Measurements from ENCODE around the gene USP3. TPM values are rescaled to one million over a fixed set of nuclear protein-coding genes. Genes with fewer than 3 reads are reported as not detected.
"Not testable (repeated sequence)": the region's sequence is repeated elsewhere in the genome, so short reads cannot be mapped to it uniquely, and the experiment has no call there.

Gene USP3
- total RNA-seq, 1 donor from 2014 or later, result 17.2 TPM

DNA sequence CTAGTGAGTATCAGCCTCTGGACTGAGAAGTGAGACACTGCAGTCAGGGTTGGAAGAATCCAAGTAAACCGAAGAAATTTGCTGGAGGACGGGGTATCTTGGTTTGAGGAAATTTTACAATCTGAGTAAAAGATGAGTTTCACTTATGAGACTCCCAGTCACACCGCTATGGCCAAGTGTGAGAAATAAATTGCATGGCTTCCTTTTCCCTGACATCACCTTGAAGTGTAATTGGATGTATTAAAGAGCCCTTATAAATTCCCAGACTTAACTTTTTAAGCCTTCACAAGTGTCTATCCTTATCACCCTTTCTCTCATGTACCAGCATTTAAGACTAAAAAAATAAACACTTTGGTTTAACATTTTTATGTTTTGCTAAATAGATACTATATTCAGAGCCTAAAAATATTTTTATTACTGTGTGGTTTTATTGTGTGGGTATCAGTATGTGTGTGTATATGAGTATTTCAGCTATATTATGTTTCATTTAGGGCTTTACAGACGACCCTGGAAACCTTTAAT lies 23.8 kb downstream of the USP3 start:
- no peaks in the 10 kb centered on the region for H3K27me3 ChIP-seq (ENCODE audit: low read depth)
- no peak for DNase-seq
- no peaks in the 10 kb centered on the region for H3K9me3 ChIP-seq (replicated peaks)
- peaks cover 43% of the 10 kb centered on the region for H3K4me1 ChIP-seq
- no peak overlapping the region for H3K4me3 ChIP-seq
- TF ChIP-seq, protein P1, sequence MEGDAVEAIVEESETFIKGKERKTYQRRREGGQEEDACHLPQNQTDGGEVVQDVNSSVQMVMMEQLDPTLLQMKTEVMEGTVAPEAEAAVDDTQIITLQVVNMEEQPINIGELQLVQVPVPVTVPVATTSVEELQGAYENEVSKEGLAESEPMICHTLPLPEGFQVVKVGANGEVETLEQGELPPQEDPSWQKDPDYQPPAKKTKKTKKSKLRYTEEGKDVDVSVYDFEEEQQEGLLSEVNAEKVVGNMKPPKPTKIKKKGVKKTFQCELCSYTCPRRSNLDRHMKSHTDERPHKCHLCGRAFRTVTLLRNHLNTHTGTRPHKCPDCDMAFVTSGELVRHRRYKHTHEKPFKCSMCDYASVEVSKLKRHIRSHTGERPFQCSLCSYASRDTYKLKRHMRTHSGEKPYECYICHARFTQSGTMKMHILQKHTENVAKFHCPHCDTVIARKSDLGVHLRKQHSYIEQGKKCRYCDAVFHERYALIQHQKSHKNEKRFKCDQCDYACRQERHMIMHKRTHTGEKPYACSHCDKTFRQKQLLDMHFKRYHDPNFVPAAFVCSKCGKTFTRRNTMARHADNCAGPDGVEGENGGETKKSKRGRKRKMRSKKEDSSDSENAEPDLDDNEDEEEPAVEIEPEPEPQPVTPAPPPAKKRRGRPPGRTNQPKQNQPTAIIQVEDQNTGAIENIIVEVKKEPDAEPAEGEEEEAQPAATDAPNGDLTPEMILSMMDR (IDR thresholded peaks at IDR 0.05; ENCODE audit: borderline replicate concordance), result no peak
- no peaks in the 10 kb centered on the region for H3K36me3 ChIP-seq
- H3K27ac ChIP-seq (replicated peaks), result no peak overlapping the region
- intact Hi-C loops (cut with micrococcal nuclease), result no loop called here

DNA sequence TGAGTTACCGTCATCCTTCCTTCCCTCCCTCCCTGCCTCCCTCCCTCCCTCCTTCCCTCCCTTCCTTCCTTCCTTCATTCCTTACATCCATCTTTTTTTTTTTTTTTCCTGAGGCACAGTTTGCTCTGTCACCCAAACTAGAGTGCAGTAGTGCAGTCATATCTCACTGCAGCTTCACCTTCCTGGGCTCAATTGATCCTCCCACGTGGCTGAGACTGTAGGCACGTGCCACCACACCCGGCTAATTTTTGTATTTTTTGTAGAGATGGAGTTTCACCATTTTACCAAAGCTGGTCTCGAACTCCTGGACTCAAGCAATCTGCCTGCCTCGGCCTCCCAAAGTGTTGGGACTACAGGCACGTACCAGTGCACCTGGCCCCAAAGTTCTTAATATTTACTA lies 25.8 kb downstream of the USP3 start:
- no peaks in the 10 kb centered on the region for H3K36me3 ChIP-seq
- H3K27me3 ChIP-seq (ENCODE audit: low read depth), result no peaks in the 10 kb centered on the region
- H3K9me3 ChIP-seq (replicated peaks), result no peaks in the 10 kb centered on the region
- TF ChIP-seq, protein P1 (IDR thresholded peaks at IDR 0.05; ENCODE audit: borderline replicate concordance), result no peak
- no peak overlapping the region for H3K4me3 ChIP-seq
- no peak overlapping the region for H3K27ac ChIP-seq (replicated peaks)
- intact Hi-C loops (cut with micrococcal nuclease), result no loop called here
- no peak for DNase-seq
- peaks cover 27% of the 10 kb centered on the region for H3K4me1 ChIP-seq

DNA sequence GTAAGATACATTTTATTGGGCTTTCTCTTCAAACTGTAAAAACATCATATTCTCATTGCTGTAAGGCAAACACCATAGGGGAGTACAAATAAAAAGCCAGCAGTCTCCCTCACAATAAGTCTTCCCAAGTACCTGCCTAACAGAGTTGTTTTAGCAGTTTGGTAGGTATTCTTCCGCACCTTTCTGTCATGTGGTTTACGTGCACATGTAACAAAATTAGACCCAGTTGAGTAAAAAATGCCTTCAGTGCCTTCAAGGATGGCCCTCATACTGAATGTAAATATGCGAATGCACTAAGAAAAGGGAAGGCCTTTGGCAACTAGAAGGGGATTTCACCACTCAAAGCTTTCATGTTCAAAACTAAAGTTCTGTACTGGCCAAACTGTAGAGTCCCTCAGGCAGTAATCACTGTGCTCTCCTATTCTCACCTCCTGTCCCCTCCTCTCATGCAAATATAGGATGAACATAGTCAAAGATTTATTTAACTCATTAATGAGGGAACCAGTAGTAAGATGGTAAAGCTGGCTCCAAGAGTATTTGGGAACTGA lies 26.4 kb downstream of the USP3 start:
- Histone ChIP-seq H3K27me3 (ENCODE audit: low read depth) (no peaks in the 10 kb centered on the region), H3K9me3 (replicated peaks) (no peaks in the 10 kb centered on the region), H3K4me1 (peaks cover 30% of the 10 kb centered on the region), H3K4me3 (no peak overlapping the region), H3K36me3 (no peaks in the 10 kb centered on the region), H3K27ac (replicated peaks) (no peak overlapping the region)
- no peak for DNase-seq
- intact Hi-C loops (cut with micrococcal nuclease), result no loop called here
- TF ChIP-seq, protein P1 (IDR thresholded peaks at IDR 0.05; ENCODE audit: borderline replicate concordance), result no peak

DNA sequence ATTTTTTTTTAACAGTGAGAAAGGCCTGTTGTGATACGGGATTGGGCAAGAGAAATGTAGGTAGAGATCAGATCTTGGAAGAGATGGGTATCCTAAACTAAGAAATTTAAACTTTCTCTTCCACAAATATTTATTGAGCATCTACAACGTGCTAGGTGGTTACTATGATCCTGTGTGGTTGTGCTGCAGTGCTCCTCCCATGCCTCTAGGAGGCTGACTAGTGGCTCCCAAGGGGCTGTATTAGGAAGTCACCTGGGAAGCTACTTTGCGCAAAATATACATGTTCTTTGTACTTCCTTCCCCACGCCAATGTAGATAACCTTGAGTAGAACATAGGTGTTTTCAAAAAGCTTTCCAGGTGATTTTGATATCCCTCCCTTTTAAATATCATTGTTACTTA lies 27.2 kb downstream of the USP3 start:
- Histone ChIP-seq H3K4me3 (no peak overlapping the region), H3K36me3 (no peaks in the 10 kb centered on the region), H3K27ac (replicated peaks) (no peak overlapping the region), H3K9me3 (replicated peaks) (no peaks in the 10 kb centered on the region), H3K27me3 (ENCODE audit: low read depth) (no peaks in the 10 kb centered on the region), H3K4me1 (peaks cover 24% of the 10 kb centered on the region)
- no peak for DNase-seq
- intact Hi-C loops (cut with micrococcal nuclease), result no loop called here
- TF ChIP-seq, protein P1 (IDR thresholded peaks at IDR 0.05; ENCODE audit: borderline replicate concordance), result peak; percentile 19

DNA sequence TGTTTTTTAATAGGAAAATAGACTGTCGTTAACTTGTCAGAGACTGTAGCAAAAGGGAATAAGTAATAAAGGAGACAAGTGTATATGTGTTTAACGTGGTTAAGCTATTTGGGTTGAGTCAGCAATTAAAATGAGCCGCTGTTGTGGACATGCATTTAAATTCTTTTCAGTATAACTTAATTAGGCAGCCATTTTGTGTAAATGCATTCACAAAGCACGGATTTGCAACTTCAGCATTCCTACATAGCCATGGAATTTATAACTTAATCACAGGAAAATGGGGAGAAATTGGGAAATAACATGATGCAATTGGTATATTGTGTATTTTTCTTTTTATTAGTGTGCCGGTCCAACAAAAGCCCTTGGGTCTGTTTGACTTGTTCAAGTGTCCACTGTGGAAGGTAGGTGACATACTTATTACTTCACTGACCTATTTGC lies 27.9 kb downstream of the USP3 start:
- no peaks in the 10 kb centered on the region for H3K27me3 ChIP-seq (ENCODE audit: low read depth)
- H3K4me1 ChIP-seq, result peaks cover 20% of the 10 kb centered on the region
- no peak for DNase-seq
- no peaks in the 10 kb centered on the region for H3K9me3 ChIP-seq (replicated peaks)
- intact Hi-C loops (cut with micrococcal nuclease), result no loop called here
- H3K27ac ChIP-seq (replicated peaks), result no peak overlapping the region
- TF ChIP-seq, protein P1 (IDR thresholded peaks at IDR 0.05; ENCODE audit: borderline replicate concordance), result no peak
- H3K36me3 ChIP-seq, result peaks cover 6% of the 10 kb centered on the region
- no peak overlapping the region for H3K4me3 ChIP-seq

DNA sequence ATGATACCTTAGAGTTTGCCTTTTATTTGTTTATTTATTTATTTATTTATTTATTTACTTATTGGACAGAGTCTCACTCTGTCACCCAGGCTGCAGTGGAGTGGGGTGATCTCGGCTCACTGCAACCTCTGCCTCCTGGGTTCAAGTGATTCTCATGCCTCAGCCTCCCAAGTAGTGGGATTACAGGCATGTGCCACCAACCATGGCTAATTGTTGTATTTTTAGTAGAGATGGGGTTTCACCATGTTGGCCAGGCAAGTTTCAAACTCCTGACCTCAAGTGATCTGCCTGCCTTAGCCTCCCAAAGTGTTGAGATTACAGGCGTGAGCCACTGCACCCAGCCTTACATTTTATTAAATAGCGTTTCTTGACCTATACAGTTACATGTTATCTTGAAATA lies 30.5 kb downstream of the USP3 start:
- DNase-seq; intact Hi-C loops (cut with micrococcal nuclease); H3K9me3 ChIP-seq (replicated peaks); H3K27me3 ChIP-seq (ENCODE audit: low read depth); H3K4me3 ChIP-seq; H3K27ac ChIP-seq (replicated peaks): not testable (repeated sequence)
- Histone ChIP-seq H3K36me3 (peaks cover 21% of the 10 kb centered on the region), H3K4me1 (peaks cover 14% of the 10 kb centered on the region)

All from left ventricle myocardium inferior (tissue), 1 donor.